ENCODE data around the gene NTSR1. TPM values are rescaled to one million over a fixed set of nuclear protein-coding genes. Genes with fewer than 3 reads are reported as not detected.

NTSR1 gene
- polyA plus RNA-seq, 1 donor from 2014 or later: 0.05 TPM

- TF ChIP-seq REST (IDR thresholded peaks at IDR 0.05; ENCODE audit: borderline replicate concordance): no peak
- TF ChIP-seq MXI1 (conservative IDR thresholded peaks at IDR 0.05; ENCODE audit: poor library complexity, severe bottlenecking): no peak
- no peak for TF ChIP-seq TAF1 (IDR thresholded peaks at IDR 0.05; ENCODE audit: low read depth)
- TF ChIP-seq SMC3 (conservative IDR thresholded peaks at IDR 0.05; ENCODE audit: poor library complexity): no peak
- TF ChIP-seq CTCF (IDR thresholded peaks at IDR 0.05; ENCODE audit: poor library complexity, severe bottlenecking): no peak
- TF ChIP-seq EP300 (conservative IDR thresholded peaks at IDR 0.05; ENCODE audit: poor library complexity, severe bottlenecking): no peak
- Histone ChIP-seq H3K9ac (ENCODE audit: low read length) (no peak overlapping the region), H3F3A (ENCODE audit: insufficient read depth, low read length, poor library complexity, severe bottlenecking) (no peaks in the 10 kb centered on the region), H3K36me3 (ENCODE audit: insufficient read depth, low read length) (no peaks in the 10 kb centered on the region), H3K27ac (ENCODE audit: low read length) (no peak overlapping the region), H2AFZ (ENCODE audit: low read depth, low read length) (no peak overlapping the region), H3K79me2 (replicated peaks; ENCODE audit: insufficient read depth, low read length) (no peaks in the 10 kb centered on the region), H3K9me3 (ENCODE audit: low read length) (no peaks in the 10 kb centered on the region), H3K4me2 (ENCODE audit: low read length) (no peak overlapping the region), H4K20me1 (ENCODE audit: insufficient read depth) (no peaks in the 10 kb centered on the region), H3K4me3 (ENCODE audit: low read length) (no peak overlapping the region), H3K27me3 (ENCODE audit: insufficient read depth, low read depth, low read length) (no peaks in the 10 kb centered on the region), H3K9me2 (ENCODE audit: insufficient read depth, low read length) (no peaks in the 10 kb centered on the region)
Measured at GRCh38 chr20:62727584-62728027, 19.0 kb downstream of the NTSR1 start.

GRCh38 chr20:62728028-62728780 is 19.6 kb downstream of the NTSR1 start:
- Histone ChIP-seq H3K9ac (ENCODE audit: low read length) (no peak overlapping the region), H2AFZ (ENCODE audit: low read depth, low read length) (no peak overlapping the region), H3K9me3 (ENCODE audit: low read length) (no peaks in the 10 kb centered on the region), H3K9me2 (ENCODE audit: insufficient read depth, low read length) (no peaks in the 10 kb centered on the region), H3K79me2 (replicated peaks; ENCODE audit: insufficient read depth, low read length) (no peaks in the 10 kb centered on the region), H3K27me3 (ENCODE audit: insufficient read depth, low read depth, low read length) (no peaks in the 10 kb centered on the region), H4K20me1 (ENCODE audit: insufficient read depth) (no peaks in the 10 kb centered on the region), H3F3A (ENCODE audit: insufficient read depth, low read length, poor library complexity, severe bottlenecking) (no peaks in the 10 kb centered on the region), H3K4me3 (ENCODE audit: low read length) (no peak overlapping the region), H3K27ac (ENCODE audit: low read length) (no peak overlapping the region), H3K36me3 (ENCODE audit: insufficient read depth, low read length) (no peaks in the 10 kb centered on the region), H3K4me2 (ENCODE audit: low read length) (no peak overlapping the region)
- TF ChIP-seq SMC3 (conservative IDR thresholded peaks at IDR 0.05; ENCODE audit: poor library complexity): no peak
- TF ChIP-seq EZH2 (IDR thresholded peaks at IDR 0.05; ENCODE audit: borderline replicate concordance, insufficient read depth, low read length, poor library complexity, severe bottlenecking): no peak
- no peak for TF ChIP-seq EP300 (conservative IDR thresholded peaks at IDR 0.05; ENCODE audit: poor library complexity, severe bottlenecking)
- TF ChIP-seq RAD21 (conservative IDR thresholded peaks at IDR 0.05): no peak
- no peak for TF ChIP-seq CTCF (IDR thresholded peaks at IDR 0.05; ENCODE audit: poor library complexity, severe bottlenecking)
- no peak for TF ChIP-seq POLR2AphosphoS5 (IDR thresholded peaks at IDR 0.05)
- TF ChIP-seq TAF1 (IDR thresholded peaks at IDR 0.05; ENCODE audit: low read depth): no peak
- no peak for TF ChIP-seq MXI1 (conservative IDR thresholded peaks at IDR 0.05; ENCODE audit: poor library complexity, severe bottlenecking)
- TF ChIP-seq REST (IDR thresholded peaks at IDR 0.05; ENCODE audit: borderline replicate concordance): no peak

All from neural cell (in vitro differentiated cells).